ENCODE results near the gene CPNE6. TPM values are rescaled to one million over a fixed set of nuclear protein-coding genes. Genes with fewer than 3 reads are reported as not detected.

The CPNE6 gene
- total RNA-seq, 1 experiment from 2014 or later = not detected

- H3K79me2 ChIP-seq (ENCODE audit: insufficient read depth, low read length) = no peaks in the 10 kb centered on the region
- no peak within 1 kb of the TSS; the same call in 1 of the 2 replicates for H3K27ac ChIP-seq (ENCODE audit: low read depth, low read length)
- no peaks in the 10 kb centered on the region for H3K9me2 ChIP-seq (ENCODE audit: insufficient read depth)
- H3K4me3 ChIP-seq (replicated peaks in 1 of 2; ENCODE audit: low read depth in 1 of 2, low read length in 2 of 2) = peak within 1 kb of the TSS; percentile 55 to 73
- ATAC-seq = peak; percentile 87
- DNase-seq (ENCODE audit: low read depth, low spot score) = no peak
- H3K4me2 ChIP-seq (ENCODE audit: low read length) = peak within 1 kb of the TSS; percentile 97
- CTCF ChIA-PET = interaction anchor here (1.0 to 1.5 kb wide), 3 partner anchors 40 to 63 kb away, joined by 4 to 6 read pairs (median 4); partner anchors contain the start of genes DCAF11 and NRL
- H3K9me3 ChIP-seq (ENCODE audit: control insufficient read depth in 1 of 2, insufficient read depth in 1 of 2, low read depth in 1 of 2, low read length in 2 of 2) = no peaks in the 10 kb centered on the region
- H3K27me3 ChIP-seq (ENCODE audit: insufficient read depth, low read length) = no peaks in the 10 kb centered on the region
- RAD21 ChIA-PET (ENCODE audit: low non-redundant PET in 1 of 2, low total read pairs in 2 of 2, uncharacterized antibody in 2 of 2, unreplicated experiment in 2 of 2) = interaction anchor here in 1 of 2 experiments (1.0 kb wide), 1 partner anchor 57 kb away, joined by 3 read pairs; no protein-coding TSS in a partner anchor
- POLR2A ChIA-PET = interaction anchor here (1.5 kb wide), 2 partner anchors 42 to 56 kb away, joined by 7 to 9 read pairs; partner anchors contain the start of gene PCK2
- TF ChIP-seq RAD21 (IDR thresholded peaks at IDR 0.05; ENCODE audit: low read depth) (no peak), CTCF (IDR thresholded peaks at IDR 0.05 in 2 of 3, conservative IDR thresholded peaks at IDR 0.05 in 1 of 3; ENCODE audit: borderline replicate concordance in 1 of 3, insufficient read depth in 1 of 3, low read depth in 2 of 3, low read length in 2 of 3) (no peak), EZH2 (IDR thresholded peaks at IDR 0.05) (no peak), ELF1 (IDR thresholded peaks at IDR 0.05; ENCODE audit: borderline replicate concordance, low read depth) (no peak), CEBPB (IDR thresholded peaks at IDR 0.05; ENCODE audit: low read depth) (no peak), EZH2phosphoT487 (IDR thresholded peaks at IDR 0.05; ENCODE audit: borderline replicate concordance) (no peak), YY1 (IDR thresholded peaks at IDR 0.05; ENCODE audit: extremely low read depth, insufficient replicate concordance, low read depth, low read length) (no peak), POLR2A (IDR thresholded peaks at IDR 0.05; ENCODE audit: borderline replicate concordance, extremely low read depth, insufficient read depth, insufficient read length) (peak; percentile 22), REST (IDR thresholded peaks at IDR 0.05; ENCODE audit: low read depth) (peak; percentile 81), POLR2AphosphoS5 (IDR thresholded peaks at IDR 0.05; ENCODE audit: low read depth, low read length) (peak; percentile 40; the same call in 1 of the 2 replicates)
- H4K20me1 ChIP-seq (ENCODE audit: insufficient read depth) = no peaks in the 10 kb centered on the region
- H3K4me1 ChIP-seq (ENCODE audit: control insufficient read depth in 1 of 2, insufficient read depth in 2 of 2, low read length in 2 of 2) = peaks cover 6 to 25% of the 10 kb centered on the region in 2 experiments; a peak in 3 of 4 replicates
- BruUV-seq (replicated peaks) = no TSS peak
- intact Hi-C loops (cut with micrococcal nuclease) = no loop called here
- H3K36me3 ChIP-seq (ENCODE audit: control insufficient read depth in 1 of 2, insufficient read depth in 2 of 2, low read length in 2 of 2) = no peaks in the 10 kb centered on the region
- H3K9ac ChIP-seq (ENCODE audit: low read length) = peak within 1 kb of the TSS; percentile 43
- peak within 1 kb of the TSS; percentile 61 for H2AFZ ChIP-seq (ENCODE audit: low read depth, low read length, poor library complexity, severe bottlenecking)
Observed at GRCh38 chr14:24051789-24052655, 19.3 kb upstream of the CPNE6 start, which contains the start of gene CARMIL3. CARMIL3 (plus strand) TSS chr14:24052009; CDS start chr14:24052154, 145 bp downstream.

All from HCT116 (cell line).